CD1c-positive myeloid dendritic cell (primary cell): ENCODE measurements around the gene TEX2.
"Not testable (repeated sequence)": the region's sequence is repeated elsewhere in the genome, so short reads cannot be mapped to it uniquely, and the experiment has no call there.

Experiments used
- DNase-seq: peaks from one replicate; pipeline ENCODE4 v3.0.0-alpha.2; 2016; ENCODE audit errors: extremely low spot score

Gene TEX2

DNA sequence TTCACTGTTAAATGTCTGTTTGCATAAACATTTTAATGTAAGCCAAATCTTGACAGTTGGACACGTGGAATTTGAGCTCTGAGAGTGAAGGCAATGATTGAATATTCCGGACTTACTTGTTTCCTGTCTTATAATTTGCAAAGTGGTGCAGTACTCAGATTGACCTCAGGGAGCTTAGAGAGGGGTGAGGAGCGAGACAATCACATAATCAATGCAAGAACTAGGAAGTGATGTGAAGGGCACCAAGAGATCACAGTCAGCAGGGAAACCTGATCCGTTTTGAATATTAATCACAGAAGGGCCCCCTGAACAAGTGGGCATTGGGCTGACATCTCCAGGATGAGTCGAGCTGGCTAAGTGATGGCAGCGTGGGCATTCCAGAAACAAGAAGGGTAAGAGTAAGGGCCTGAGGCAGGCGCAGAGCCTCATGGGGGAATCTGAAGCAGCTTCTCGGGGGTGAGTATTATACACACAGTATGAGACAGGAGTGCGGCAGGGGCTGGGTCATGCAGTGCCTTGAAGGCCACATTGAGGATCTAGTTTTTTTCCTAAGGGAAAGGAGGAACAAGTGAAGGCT lies 26.1 kb downstream of the TEX2 start:
- DNase-seq, result peak; percentile 25

DNA sequence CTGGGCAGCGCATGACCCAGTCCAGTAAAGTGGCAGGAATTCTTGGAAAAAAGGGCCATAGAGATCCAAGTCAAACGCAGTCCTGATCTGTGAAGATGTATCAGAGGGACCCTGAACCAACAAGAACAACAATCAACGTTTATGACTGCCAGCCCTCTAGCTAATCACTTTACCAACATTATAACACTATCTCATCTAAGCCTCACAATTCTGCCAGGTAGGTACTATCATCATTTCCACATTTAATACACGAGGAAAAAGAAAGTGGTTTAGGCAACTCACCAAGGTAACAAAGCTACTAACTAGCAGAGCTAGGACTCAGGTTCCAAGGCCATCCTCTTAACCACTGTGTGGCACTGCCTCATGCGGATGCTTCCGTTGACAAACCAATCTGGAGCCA lies 28.1 kb downstream of the TEX2 start:
- no peak for DNase-seq

DNA sequence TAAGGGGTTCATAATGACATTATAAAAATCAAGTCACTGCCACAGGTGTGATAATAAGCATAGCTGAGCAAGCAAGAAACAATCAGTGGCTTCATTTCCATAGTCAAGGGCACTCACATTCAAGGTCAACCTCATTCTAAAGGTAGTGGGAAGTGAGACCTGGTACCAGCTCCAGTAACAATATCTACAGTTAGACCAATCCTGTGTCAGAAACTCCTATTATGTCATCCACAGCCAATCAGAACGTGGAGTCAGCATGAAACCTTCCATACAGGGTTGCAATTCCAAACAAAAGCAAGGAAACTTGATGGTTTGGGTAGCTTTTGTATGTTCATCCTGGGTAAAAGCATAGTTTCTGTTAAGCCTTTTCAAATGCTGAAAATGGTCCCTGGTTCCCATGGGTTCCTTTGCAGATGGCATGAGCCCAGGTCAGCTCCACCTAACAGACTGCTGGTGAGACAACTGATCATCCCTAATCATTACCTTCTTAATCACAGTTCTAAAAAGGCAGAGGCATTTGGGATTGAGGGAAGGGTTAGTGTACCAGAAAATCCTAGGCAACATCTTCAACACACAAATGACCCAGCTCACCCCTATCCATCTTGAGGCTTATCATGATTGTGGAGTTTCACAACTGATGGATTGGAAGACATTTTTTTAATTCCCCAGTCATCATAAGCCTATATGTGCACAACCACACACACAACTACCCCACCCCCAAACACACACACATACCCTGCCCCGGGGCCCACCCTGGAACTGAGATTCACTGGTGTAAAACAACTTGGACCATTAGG lies 30.4 kb downstream of the TEX2 start:
- DNase-seq, result no peak

DNA sequence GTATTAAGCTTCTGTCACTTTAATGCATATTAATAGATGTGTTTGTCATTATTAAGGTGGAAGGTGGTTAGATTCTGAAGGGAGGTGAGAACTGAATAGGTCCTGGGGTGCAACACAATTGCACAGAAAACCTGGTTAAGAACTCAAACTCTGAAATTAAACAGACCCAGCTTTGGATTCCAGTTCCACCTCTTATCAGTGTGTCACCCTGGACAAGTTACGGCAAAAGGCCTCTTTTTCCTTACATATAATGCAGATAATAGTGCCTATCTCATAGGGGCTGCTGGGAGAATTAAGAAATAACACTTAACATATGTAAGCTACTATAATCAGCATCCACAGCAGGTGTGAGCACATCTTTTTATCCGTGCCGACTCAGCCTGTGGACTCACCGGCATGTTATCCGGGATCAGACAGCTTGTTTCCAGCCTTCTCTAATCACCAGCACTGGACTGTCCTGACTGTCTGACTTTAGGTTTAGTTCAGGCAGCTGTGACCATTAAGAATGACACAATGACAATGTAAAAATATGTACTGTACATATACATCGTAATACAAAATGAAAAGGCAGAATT lies 31.4 kb downstream of the TEX2 start:
- no peak for DNase-seq

DNA sequence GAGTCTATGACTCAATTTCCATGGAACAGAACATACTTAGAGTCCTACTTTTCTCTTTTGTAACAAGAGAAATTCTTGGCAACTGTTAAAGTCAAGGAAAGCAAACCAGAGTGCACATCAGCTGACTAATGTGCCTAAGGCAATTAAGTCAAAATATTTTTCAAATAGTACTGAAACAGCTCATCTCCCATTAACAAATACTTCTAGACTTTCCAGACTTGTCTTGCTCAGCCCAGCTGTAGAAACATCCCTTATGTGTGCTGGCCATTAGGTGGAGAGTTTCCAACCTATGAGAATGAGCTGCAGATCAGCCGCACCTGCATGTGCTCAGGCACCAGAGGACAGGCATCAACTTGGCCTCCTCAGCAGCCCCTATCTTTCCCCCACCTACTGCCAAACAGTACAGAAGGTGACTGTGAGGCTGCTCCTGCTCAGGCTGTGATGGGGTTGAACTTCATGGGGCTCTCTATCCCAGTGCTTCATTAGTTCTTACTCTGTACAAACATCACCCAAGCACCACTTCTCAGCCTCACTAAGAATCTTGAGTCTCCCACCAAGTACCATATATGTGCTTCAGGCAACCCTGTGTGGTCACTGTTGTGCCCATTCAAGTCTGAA lies 32.2 kb downstream of the TEX2 start:
- no peak for DNase-seq

DNA sequence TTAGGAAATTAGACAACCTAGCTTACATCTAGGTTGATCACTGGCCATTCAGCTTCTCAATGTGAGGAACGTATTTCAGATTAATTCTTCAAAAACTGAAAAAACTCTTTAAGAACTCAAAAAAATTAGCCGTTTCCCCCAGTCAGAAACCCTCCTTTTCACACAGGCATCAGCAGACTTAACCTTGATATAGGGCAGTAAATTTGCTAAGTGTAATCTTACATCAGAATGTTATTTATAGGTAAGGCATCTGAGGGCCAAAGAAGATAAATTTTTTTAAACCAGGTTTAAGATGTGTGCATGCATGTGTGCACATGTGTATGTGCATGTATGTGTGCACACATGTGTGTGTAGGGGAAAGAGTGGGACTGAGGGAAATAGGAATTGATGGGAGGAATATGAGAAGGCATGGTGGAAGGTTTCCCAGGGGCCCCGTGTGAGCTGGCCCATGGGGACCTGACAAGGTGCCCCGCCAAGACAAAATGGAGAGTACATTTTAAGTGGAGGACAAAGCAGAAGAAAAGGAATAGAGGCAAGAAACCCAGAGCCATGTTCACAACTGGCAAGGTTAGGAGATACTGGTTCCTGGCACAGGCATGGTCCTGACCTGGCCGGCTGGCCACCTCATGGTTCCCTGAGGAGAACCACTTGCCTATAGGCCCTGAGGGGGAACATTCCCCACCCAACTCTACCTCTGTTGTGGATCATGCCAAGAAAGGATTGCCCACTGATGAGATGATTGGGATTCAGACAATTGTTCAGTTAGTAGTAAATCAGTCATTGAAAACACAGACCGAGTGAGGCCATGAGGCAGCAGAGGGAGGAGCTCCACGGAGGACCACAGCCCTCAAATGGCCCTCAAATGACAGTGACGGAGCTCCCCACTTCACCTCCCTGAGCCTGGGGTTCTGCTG lies 33.0 kb downstream of the TEX2 start:
- no peak for DNase-seq

DNA sequence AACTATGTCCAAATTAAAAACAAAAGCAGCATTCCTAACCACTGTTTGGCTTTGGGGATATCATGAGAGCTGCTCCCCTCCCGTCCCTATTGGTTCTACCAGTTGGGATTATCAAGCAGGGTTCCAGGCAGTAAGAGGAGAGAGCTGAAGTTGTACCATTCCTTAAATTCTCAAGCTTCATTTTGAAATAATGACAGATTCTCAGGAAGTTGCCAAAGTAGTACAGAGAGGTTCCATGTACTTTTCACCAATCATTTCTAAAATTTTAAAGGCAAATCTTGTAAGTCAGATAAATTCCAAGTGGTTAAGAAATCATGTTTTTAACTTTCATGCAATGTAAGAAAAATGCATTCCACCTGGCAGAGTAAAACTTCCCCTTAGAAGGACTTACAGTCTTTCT lies 36.9 kb downstream of the TEX2 start:
- DNase-seq, result no peak

DNA sequence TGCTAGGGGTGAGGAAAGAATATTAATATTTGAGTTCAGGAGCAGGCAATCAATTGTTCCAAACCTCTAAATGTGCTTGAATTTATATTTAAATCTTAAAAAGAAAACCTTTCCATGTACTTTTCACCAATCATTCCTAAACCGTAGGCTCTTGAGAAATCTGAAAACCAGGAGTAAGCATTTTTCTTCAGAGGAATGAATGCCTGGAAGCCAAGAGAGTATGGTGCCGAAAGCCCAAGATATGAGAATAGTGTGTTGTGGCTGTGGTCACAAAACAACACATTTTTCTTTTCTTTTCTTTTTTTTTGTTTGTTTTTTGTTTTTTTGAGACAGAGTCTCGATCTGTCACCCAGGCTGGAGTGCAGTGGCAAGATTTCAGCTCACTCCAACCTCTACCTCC lies 37.6 kb downstream of the TEX2 start:
- no peak for DNase-seq

DNA sequence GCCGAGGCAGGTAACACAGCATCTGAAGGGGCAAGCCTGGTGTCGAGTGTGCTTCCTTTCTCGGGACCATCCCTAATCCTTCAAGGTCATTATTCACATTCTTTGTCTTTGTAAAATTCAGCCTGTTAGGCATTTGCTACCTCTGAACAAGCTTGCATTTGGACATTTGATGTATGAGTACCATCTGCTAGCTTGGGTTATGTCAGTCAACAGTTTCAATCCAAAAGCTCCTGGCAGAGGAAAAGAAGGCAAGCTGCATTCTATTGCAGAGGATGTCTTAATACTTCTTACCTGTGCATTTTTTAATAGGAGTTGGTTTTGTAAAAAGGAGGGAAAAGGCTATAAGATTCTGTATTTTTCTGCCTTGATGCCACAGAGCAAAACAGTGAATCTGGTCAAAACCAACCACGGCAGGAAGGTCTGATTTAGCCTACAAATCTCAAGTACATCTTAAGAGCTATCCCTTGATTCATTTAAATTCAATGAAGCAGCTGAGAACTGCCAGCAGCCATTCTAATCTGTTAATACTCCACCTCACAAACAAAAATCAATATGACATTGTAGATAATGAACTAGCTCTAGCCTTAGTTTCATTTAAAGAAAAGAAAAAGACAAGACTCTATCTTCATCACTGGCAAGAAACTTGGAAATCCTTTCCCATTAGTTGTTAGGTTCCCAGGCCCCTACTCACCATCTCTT lies 39.0 kb downstream of the TEX2 start:
- no peak for DNase-seq

DNA sequence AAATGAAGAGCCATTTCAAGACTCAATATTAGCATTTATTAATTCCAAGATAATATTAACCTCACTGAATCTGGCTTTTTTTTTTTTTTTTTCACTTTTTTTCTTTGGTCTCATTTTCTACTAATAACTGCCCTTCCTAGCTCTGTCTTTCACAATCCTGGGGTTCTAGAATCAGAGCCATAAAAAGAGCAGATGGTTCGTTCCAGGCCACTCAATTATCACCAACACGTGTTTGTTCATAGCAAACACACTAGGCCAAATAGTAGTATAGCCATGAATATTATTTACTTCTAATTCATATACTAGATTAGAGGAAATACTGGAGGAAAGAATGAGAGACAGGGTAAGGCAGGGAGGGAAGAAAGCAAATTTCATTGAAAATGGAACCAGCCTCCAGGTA lies 39.8 kb downstream of the TEX2 start:
- DNase-seq, result no peak

DNA sequence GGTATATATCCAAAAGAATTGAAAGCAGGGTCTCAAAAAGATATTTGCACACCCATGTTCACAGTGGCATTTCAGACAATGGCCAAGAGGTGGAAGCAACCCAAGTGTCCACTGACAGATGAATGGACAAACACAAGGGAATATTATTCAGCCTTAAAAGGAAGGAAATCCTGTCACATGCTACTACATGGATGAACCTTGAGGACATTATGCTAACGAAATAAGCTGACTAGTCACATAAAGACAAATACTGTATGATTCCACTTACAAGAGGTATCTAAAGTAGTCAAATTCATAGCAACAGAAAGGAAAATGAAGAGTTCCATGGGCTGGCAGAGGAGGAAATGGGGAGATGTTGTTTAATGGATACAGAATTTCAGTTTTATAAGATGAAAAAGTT lies 41.4 kb downstream of the TEX2 start:
- no peak for DNase-seq

DNA sequence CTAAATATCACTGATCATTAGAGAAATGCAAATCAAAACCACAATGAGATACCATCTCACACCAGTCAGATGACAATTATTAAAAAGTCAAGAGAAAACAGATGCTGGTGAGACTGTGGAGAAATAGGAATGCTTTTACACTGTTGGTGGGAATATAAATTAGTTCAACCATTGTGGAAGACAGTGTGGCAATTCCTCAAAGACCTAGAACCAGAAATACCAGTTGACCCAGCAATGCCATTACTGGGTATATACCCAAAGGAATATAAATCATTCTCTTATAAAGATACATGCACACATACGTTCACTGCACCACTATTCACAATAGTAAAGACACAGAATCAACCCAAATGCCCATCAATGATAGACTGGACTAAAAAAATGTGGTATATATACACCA lies 42.5 kb downstream of the TEX2 start:
- not testable (repeated sequence) for DNase-seq

DNA sequence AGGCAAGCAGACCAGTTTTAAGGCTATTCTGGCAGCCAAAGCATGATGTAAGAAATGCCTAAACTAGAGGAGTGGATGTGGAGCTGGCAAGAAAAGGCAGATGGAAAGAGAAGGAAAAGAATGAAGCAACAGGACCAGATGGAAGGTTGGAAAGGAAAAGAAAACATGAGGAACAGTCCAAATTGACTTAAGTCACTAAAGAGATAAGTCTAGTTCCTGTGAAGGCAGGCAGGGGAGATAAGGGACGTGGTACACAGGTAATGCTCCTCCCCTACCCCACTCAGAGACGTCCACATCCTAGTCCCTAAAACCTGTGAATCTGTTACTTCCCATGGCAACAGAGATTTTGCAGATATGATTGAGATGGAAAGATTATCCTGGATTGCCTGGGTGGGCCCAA lies 43.5 kb downstream of the TEX2 start:
- no peak for DNase-seq

DNA sequence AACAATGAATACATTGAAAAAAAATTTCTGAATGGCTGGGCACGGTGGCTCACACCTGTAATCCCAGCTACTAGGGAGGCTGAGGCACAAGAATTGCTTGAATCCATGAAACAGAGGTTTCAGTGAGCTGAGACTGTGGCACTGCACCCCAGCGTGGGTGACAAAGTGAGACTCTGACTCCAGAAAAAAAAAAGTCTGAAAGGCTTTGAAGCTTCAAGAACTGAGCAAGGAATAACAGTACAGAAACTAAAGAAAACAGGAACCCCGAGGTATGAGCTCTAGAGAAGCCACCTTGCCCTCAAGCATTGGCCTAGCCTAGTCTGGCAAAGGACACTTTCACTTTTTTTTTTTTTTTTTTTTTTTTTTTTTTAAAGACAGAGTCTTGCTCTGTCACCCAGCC lies 45.0 kb downstream of the TEX2 start:
- DNase-seq, result peak; percentile 86

DNA sequence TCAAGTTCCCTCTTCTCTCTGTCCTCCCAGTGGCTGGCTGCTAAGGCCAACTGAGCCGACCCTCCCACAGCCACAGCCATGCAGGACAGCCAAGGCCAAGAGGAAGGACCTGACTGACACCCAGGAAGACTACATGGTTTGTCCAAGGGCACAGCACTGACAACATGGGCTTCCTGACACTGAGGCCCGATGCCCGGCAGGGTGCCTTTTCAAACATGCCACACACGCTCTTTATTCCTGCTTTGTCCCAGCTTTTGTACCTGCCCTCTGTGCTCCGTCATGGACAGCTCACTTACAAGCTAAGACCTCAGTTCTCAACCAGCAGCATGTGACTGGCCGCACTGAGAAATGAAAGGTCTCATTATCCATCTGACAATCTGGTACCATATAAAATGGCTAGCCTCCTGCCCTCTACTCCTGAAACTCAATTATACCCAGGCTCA lies 45.8 kb downstream of the TEX2 start:
- peak; percentile 52 for DNase-seq

DNA sequence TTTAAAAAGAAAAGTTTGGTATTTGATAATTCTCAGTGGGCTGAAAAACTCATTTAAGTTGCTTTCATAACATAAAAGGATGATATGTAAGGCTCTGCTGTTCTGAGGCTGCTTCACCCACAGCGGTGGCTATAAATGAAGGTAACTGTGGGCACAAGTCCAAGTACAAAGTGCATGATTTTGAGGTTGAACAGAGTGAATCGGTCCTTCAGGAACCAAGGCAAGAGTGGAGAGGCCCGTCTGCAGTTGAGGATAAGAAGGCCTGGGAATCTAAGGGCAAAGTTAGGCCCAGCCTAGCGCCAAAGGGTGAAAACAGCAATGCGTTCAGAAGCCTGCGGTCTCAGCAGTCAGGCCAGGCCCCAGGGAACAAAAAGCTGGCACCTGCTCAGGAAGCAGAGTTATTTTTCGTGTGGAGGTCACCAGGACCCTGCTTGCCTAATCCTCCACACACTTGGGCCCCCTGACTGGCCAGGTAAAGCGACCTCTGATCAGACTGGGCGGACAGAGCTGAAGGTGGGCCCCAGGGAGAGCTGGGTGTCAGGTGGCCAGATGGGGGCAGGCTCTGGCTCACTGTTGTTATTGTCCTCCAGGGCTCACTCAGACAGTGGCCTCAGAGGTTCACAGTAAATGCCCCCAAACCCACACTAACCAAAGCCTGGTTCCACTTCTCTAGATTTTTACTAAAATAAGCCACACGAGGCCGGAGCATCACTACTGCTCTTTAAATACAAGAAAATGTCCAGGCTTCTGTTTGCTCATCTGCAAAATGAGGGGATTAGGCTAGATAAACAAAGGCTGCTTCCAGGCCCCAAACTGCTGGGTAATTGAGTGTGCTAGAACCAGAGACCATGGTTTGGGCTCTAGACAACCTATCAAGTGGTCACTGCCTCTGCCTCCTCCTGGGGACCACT lies 46.5 kb downstream of the TEX2 start:
- peak; percentile 43 for DNase-seq

DNA sequence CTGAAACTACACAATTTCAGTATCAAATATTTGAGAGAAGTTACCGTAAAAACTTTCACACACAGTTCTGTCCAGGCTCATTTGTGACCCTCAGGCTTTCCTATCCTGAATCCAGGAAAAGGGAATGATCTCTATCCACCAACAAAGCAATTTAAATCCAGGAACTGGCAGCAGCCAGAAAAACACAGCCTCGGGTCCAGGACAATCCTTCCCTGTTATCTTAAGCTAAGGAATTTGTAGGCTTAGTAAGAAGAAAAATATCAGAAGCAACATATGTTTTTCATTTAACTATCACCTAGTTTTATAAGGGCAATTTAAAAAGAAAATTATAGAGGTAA lies 47.1 kb downstream of the TEX2 start:
- no peak for DNase-seq

DNA sequence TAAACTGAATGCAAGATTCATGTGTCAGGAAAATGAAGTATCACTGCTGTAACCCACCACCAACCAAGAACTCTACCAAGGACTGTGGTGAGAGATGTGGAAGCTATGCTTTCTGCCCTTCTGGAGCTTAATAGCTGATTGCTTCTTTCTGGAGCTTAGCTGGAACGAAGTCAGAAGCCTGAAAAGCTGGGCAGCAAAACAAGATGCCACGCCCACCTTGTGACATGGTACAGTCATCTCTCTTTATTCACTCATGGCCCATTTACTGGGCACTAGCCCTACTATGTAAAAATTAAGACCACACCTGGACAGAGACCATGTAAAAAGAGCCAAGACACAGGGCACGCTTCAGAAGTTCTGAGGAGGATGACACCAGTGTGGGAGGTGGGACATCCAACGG lies 48.1 kb downstream of the TEX2 start:
- no peak for DNase-seq

DNA sequence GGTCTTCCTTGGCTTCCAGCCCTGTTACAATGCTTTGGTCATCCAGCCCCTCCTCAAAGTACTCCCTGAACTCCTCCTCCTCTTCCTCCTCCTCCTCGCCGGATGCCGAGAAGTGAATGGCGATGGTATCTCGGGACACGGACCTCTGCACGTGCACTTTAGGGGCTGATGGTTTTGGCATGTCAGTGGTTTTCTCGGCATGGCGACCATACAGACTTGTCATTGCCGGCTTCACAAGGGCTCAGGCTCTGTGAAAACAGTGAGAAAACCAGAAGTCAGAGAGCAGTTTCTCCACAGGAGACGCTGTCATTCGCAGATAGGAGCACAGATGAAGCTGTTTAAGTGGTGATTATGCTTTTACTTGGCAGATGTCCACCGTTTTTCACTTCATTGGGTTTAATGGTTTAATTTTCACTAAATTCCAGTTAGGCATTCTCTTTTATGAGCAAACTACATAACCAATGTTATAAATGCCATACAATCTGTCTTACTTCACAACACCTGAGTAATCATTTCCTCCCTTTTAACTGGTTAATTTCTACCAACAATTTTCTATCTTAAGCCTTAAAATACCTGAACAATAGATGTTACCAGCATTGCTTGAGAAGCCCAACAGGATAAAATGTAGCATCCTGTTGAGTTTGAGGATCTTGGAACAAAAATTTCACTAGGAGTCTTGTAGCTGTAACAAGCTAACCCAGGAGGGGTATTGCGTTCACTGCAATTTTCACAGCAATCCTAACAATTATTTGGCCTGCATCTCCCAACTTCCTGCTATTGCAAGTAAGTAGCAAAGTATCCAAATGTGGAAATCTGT lies 48.9 kb downstream of the TEX2 start:
- no peak for DNase-seq
